Fibroblast of lung (primary cell): ENCODE data around the gene PWP1. TPM values are rescaled to one million over a fixed set of nuclear protein-coding genes. Genes with fewer than 3 reads are reported as not detected.

Source experiments
- DNase-seq, 2 donors: peaks; one replicate each; pipeline versions ENCODE4 v3.0.0 to v3.0.0-alpha.2; 2010; ENCODE audit warnings: low read depth in 2 of 2
- H2AFZ ChIP-seq: 2 replicates; pipeline ENCODE4 v1.5.1; 2012; ENCODE audit warnings: low read length, control low read depth, inconsistent platforms
- H3K27ac ChIP-seq: 2 replicates; pipeline ENCODE4 v1.5.1; 2011; ENCODE audit warnings: low read length, control low read depth; ENCODE audit not compliant: insufficient read depth
- H3K27me3 ChIP-seq: 2 replicates; pipeline ENCODE4 v1.5.1; 2011; ENCODE audit warnings: mild to moderate bottlenecking, low read length; ENCODE audit not compliant: control insufficient read depth, insufficient read depth
- H3K36me3 ChIP-seq: 2 replicates; pipeline ENCODE4 v1.5.1; 2011; ENCODE audit warnings: low read length; ENCODE audit not compliant: control insufficient read depth, insufficient read depth
- H3K4me1 ChIP-seq: 2 replicates; pipeline ENCODE4 v1.5.1; 2011; ENCODE audit warnings: low read length; ENCODE audit not compliant: control insufficient read depth, insufficient read depth; ENCODE audit errors: extremely low read depth
- H3K4me2 ChIP-seq: 2 replicates; pipeline ENCODE4 v1.5.1; 2011; ENCODE audit warnings: low read length, control low read depth; ENCODE audit not compliant: insufficient read depth; ENCODE audit errors: extremely low read depth
- H3K4me3 ChIP-seq, 4 experiments: fragments of 200-600 bp in 1 of 4; sonication (generic) in 1 of 4; replicated peaks in 1 of 4; 2 replicates each; pipeline ENCODE4 v1.5.1; 2011 to 2016; ENCODE audit warnings: low read length in 4 of 4, low read depth in 3 of 4, mild to moderate bottlenecking in 3 of 4, control low read depth in 2 of 4, inconsistent platforms in 1 of 4, mixed read lengths in 1 of 4; ENCODE audit not compliant: insufficient read depth in 1 of 4; ENCODE audit errors: control extremely low read depth in 1 of 4
- H3K79me2 ChIP-seq: 2 replicates; pipeline ENCODE4 v1.5.1; 2012; ENCODE audit warnings: mild to moderate bottlenecking, low read length, inconsistent platforms; ENCODE audit not compliant: control insufficient read depth, insufficient read depth
- H3K9ac ChIP-seq: 2 replicates; pipeline ENCODE4 v1.5.1; 2011; ENCODE audit warnings: mild to moderate bottlenecking, low read length, control low read depth; ENCODE audit not compliant: insufficient read depth
- H3K9me3 ChIP-seq: 2 replicates; pipeline ENCODE4 v1.5.1; 2012; ENCODE audit warnings: low read depth, low read length; ENCODE audit not compliant: control insufficient read depth, insufficient read depth
- H4K20me1 ChIP-seq: 2 replicates; pipeline ENCODE4 v1.5.1; 2011; ENCODE audit warnings: low read length; ENCODE audit not compliant: control insufficient read depth, insufficient read depth; ENCODE audit errors: extremely low read depth
- CTCF ChIP-seq, 2 donors: IDR thresholded peaks in 1 of 2; conservative IDR thresholded peaks in 1 of 2; 1 replicate in 1 of 2; 2 replicates in 1 of 2; pipeline ENCODE4 v1.5.1; 2011 to 2012; ENCODE audit warnings: low read length in 2 of 2, control low read depth in 1 of 2, inconsistent platforms in 1 of 2, low read depth in 1 of 2, mild to moderate bottlenecking in 1 of 2
- EZH2 ChIP-seq: IDR thresholded peaks from 2 replicates; pipeline ENCODE4 v1.5.1; 2012; ENCODE audit warnings: low read length, control low read depth, mild to moderate bottlenecking; ENCODE audit errors: missing control alignments
- polyA plus RNA-seq, 2 donors: library from polyadenylated mRNA; depleted of rRNA in 1 of 2; stranded (reverse) in 1 of 2; unstranded in 1 of 2; fragments of >200 nt; gene quantifications; 2 replicates each; pipeline ENCODE4 v1.2.1, GENCODE V29; 2011 to 2012; ENCODE audit warnings: missing spikeins in 1 of 2
- total RNA-seq: library from RNA; depleted of rRNA; stranded (reverse); fragments of >200 nt; gene quantifications from 2 replicates; pipeline ENCODE4 v1.2.1, GENCODE V29; 2014

PWP1 gene
- total and polyA plus RNA-seq, 2 donors (not counting 1 experiment from before 2014, with no cell fraction given): 42.3 to 218 TPM

- H3K36me3 ChIP-seq: no peaks in the 10 kb centered on the region
- TF ChIP-seq EZH2 (no peak), CTCF (conservative IDR thresholded peaks at IDR 0.05 in 1 of 2, IDR thresholded peaks at IDR 0.05 in 1 of 2; ENCODE audit: low read depth in 1 of 2, low read length in 2 of 2) (no peak)
- H3K27ac ChIP-seq: no peak overlapping the region
- no peaks in the 10 kb centered on the region for H3K9me3 ChIP-seq
- H3K4me2 ChIP-seq: no peak overlapping the region
- H3K9ac ChIP-seq: no peak overlapping the region
- no peaks in the 10 kb centered on the region for H3K27me3 ChIP-seq
- no peak for DNase-seq
- peak overlapping the region; percentile 26 for H2AFZ ChIP-seq
- no peaks in the 10 kb centered on the region for H3K79me2 ChIP-seq
- no peaks in the 10 kb centered on the region for H4K20me1 ChIP-seq
- no peaks in the 10 kb centered on the region for H3K4me1 ChIP-seq
- no peak overlapping the region for H3K4me3 ChIP-seq
Observed at GRCh38 chr12:107650977-107651376, 34.6 kb upstream of the PWP1 start.

DNA sequence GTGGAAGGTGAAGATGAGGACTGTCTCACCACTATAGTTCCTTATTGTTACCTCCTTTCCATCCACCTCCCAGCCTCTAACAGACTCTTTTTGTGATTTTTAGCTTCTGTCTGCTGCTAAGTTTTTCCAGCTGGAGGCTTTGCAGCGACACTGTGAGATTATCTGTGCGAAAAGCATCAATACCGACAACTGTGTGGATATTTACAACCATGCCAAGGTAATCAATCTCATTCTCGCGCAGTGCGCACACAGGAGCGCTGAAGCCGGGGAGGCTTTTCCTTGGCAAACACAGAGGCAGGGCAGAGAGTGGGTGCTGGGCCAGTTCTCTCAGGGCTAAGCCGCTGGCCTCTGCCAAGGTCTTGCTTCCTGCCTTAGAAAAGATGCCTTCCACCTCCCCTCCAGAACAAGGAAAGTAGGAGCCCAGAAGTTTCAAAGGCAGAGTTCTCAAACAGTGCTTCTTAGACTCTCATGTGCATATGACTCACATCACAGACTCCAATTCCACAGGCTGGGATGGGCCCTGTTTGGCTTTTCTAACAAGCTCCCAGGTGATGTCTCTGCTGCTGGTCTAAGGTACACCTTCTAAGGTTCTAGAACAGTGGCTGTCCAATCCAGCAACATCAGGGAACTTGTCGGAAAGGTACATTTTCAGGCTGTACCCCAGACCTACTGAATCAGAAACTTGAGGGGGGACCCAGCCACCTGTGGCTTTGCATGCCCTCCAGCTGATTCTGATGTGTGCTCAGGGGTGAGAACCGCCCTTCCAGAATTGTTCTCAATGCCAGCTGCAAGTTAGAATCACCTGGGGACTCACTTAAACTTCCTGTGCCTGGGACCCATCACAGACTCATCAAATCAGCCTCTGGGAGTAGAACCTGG, 33.8 kb upstream of the PWP1 start:
- TF ChIP-seq EZH2: no peak
- no peak for TF ChIP-seq CTCF (conservative IDR thresholded peaks at IDR 0.05 in 1 of 2, IDR thresholded peaks at IDR 0.05 in 1 of 2; ENCODE audit: low read depth in 1 of 2, low read length in 2 of 2)
- H3K4me1 ChIP-seq: no peaks in the 10 kb centered on the region

GRCh38 chr12:107653519-107653918, 32.1 kb upstream of the PWP1 start:
- no peak for DNase-seq
- no peaks in the 10 kb centered on the region for H3K27me3 ChIP-seq
- no peak for TF ChIP-seq EZH2
- no peak for TF ChIP-seq CTCF (conservative IDR thresholded peaks at IDR 0.05 in 1 of 2, IDR thresholded peaks at IDR 0.05 in 1 of 2; ENCODE audit: low read depth in 1 of 2, low read length in 2 of 2)

More for the DNA sequence above, 33.8 kb upstream of the PWP1 start:
- H3K27ac ChIP-seq: no peak overlapping the region
- no peak overlapping the region for H3K9ac ChIP-seq
- no peak for DNase-seq
- no peaks in the 10 kb centered on the region for H3K79me2 ChIP-seq
- no peak overlapping the region for H3K4me3 ChIP-seq
- no peak overlapping the region for H3K4me2 ChIP-seq
- H3K36me3 ChIP-seq: no peaks in the 10 kb centered on the region
- H3K27me3 ChIP-seq: no peaks in the 10 kb centered on the region
- no peaks in the 10 kb centered on the region for H4K20me1 ChIP-seq
- no peaks in the 10 kb centered on the region for H3K9me3 ChIP-seq
- H2AFZ ChIP-seq: no peak overlapping the region

More at GRCh38 chr12:107653519-107653918, 32.1 kb upstream of the PWP1 start:
- Histone ChIP-seq H3K9me3 (no peaks in the 10 kb centered on the region), H3K27ac (no peak overlapping the region), H3K9ac (no peak overlapping the region), H3K4me2 (no peak overlapping the region), H4K20me1 (no peaks in the 10 kb centered on the region), H3K36me3 (no peaks in the 10 kb centered on the region), H3K79me2 (no peaks in the 10 kb centered on the region), H3K4me1 (no peaks in the 10 kb centered on the region), H3K4me3 (no peak overlapping the region), H2AFZ (no peak overlapping the region)
